Calu3 (cell line): ENCODE data around the gene HPRT1. TPM values are rescaled to one million over a fixed set of nuclear protein-coding genes. Genes with fewer than 3 reads are reported as not detected.

Experiments
- BruUV-seq: library from RNA; stranded (reverse); fragments of 400-500 nt; replicated peaks from 2 replicates; lab custom pipeline; 2021; lab: Mats Ljungman, UMichigan
- CTCF ChIA-PET: fragments of 300-600 bp; sonication (Branson Sonifier 250); formaldehyde crosslinking; loops from one replicate; lab custom pipeline; 2022; ENCODE audit warnings: antibody characterized with exemption; lab: Charles Lee
- DNase-seq: peaks from one replicate; pipeline ENCODE4 v3.0.0; 2022
- H3K27ac Mint-ChIP-seq: one replicate; pipeline ENCODE4 v1.8.0; 2022; ENCODE audit warnings: mixed read lengths; ENCODE audit not compliant: unreplicated experiment
- H3K27me3 Mint-ChIP-seq: one replicate; pipeline ENCODE4 v1.8.0; 2022; ENCODE audit warnings: mixed read lengths; ENCODE audit not compliant: unreplicated experiment
- H3K36me3 Mint-ChIP-seq: one replicate; pipeline ENCODE4 v1.8.0; 2022; ENCODE audit warnings: mild to moderate bottlenecking, moderate library complexity, mixed read lengths; ENCODE audit not compliant: insufficient read depth, unreplicated experiment
- H3K4me1 Mint-ChIP-seq: one replicate; pipeline ENCODE4 v1.8.0; 2022; ENCODE audit warnings: mild to moderate bottlenecking, low read depth, mixed read lengths; ENCODE audit not compliant: unreplicated experiment
- H3K4me3 Mint-ChIP-seq: one replicate; pipeline ENCODE4 v1.8.0; 2022; ENCODE audit warnings: mild to moderate bottlenecking, low read depth, moderate library complexity, mixed read lengths; ENCODE audit not compliant: unreplicated experiment
- H3K9me3 Mint-ChIP-seq: one replicate; pipeline ENCODE4 v1.8.0; 2022; ENCODE audit warnings: low read depth, mixed read lengths; ENCODE audit not compliant: unreplicated experiment
- CTCF ChIP-seq: fragments of 200-600 bp; IDR thresholded peaks from one replicate; pipeline ENCODE4 v1.8.0; 2022; ENCODE audit warnings: antibody characterized with exemption; ENCODE audit not compliant: unreplicated experiment
- intact Hi-C: fragments of 100-400 bp; cut with micrococcal nuclease; formaldehyde crosslinking; loops from one replicate; pipeline ENCODE4 v1.10.0; 2022; ENCODE audit not compliant: unreplicated experiment
- total RNA-seq: library from RNA; stranded (reverse); gene quantifications from 2 replicates; pipeline ENCODE4 v1.2.3, GENCODE V29; 2022

HPRT1 gene
- total RNA-seq, 1 experiment from 2014 or later, result 75.0 TPM

GRCh38 chrX:134453631-134454030 lies 6.3 kb upstream of the HPRT1 start:
- H3K9me3 Mint-ChIP-seq, result no peaks in the 10 kb centered on the region
- no peak for TF ChIP-seq CTCF
- CTCF ChIA-PET, result no interaction called here
- H3K27me3 Mint-ChIP-seq, result no peaks in the 10 kb centered on the region
- intact Hi-C loops, result no loop called here
- no peaks in the 10 kb centered on the region for H3K36me3 Mint-ChIP-seq
- no peak overlapping the region for H3K4me3 Mint-ChIP-seq
- H3K4me1 Mint-ChIP-seq, result peaks cover 9% of the 10 kb centered on the region
- no TSS peak for BruUV-seq
- DNase-seq, result no peak
- no peak overlapping the region for H3K27ac Mint-ChIP-seq

GRCh38 chrX:134454506-134454905 lies 5.5 kb upstream of the HPRT1 start:
- H3K27ac Mint-ChIP-seq, result no peak overlapping the region
- intact Hi-C loops, result no loop called here
- H3K27me3 Mint-ChIP-seq, result no peaks in the 10 kb centered on the region
- no peak for TF ChIP-seq CTCF
- CTCF ChIA-PET, result no interaction called here
- no peaks in the 10 kb centered on the region for H3K9me3 Mint-ChIP-seq
- DNase-seq, result no peak
- H3K4me3 Mint-ChIP-seq, result no peak overlapping the region
- BruUV-seq, result no TSS peak
- peaks cover 9% of the 10 kb centered on the region for H3K4me1 Mint-ChIP-seq
- peaks cover under 1% of the 10 kb centered on the region for H3K36me3 Mint-ChIP-seq

- H3K36me3 Mint-ChIP-seq, result peaks cover 20% of the 10 kb centered on the region
- no peak overlapping the region for H3K4me3 Mint-ChIP-seq
- H3K4me1 Mint-ChIP-seq, result peaks cover 4% of the 10 kb centered on the region
- no TSS peak for BruUV-seq
- TF ChIP-seq CTCF, result no peak
- CTCF ChIA-PET, result no interaction called here
- no peaks in the 10 kb centered on the region for H3K9me3 Mint-ChIP-seq
- no peaks in the 10 kb centered on the region for H3K27me3 Mint-ChIP-seq
- intact Hi-C loops, result no loop called here
- no peak for DNase-seq
- H3K27ac Mint-ChIP-seq, result no peak overlapping the region
These were observed 2.3 kb upstream of the HPRT1 start for GRCh38 chrX:134457708-134458107.

DNA sequence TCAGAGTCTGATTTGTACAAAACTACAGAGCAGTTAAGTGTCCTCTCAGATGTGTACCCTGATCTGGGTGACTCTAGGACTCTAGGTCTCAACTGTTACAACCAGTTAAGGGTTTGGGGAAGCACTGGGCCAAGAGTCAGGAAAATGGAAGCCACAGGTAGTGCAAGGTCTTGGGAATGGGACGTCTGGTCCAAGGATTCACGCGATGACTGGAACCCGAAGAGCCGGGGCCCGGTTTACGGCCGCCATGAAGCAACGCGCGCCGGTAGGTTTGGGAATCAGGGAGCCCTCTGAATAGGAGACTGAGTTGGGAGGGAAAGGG lies 321 bp upstream of the HPRT1 start:
- CTCF ChIA-PET, result no interaction called here
- intact Hi-C loops, result no loop called here
- H3K9me3 Mint-ChIP-seq, result no peaks in the 10 kb centered on the region

More for the DNA sequence above, 321 bp upstream of the HPRT1 start:
- no peak for DNase-seq
- Mint-ChIP-seq H3K4me1 (no peaks in the 10 kb centered on the region), H3K36me3 (peaks cover 20% of the 10 kb centered on the region), H3K4me3 (peak overlapping the region; percentile 85), H3K27me3 (no peaks in the 10 kb centered on the region), H3K27ac (peak overlapping the region; percentile 67)
- TF ChIP-seq CTCF, result no peak
- no TSS peak for BruUV-seq
